CD4-positive, alpha-beta T cell (primary cell): ENCODE data around the gene B3GNT2. TPM values are rescaled to one million over a fixed set of nuclear protein-coding genes. Genes with fewer than 3 reads are reported as not detected.

ENCODE experiments used
- ATAC-seq: fragments of 200-7000 bp; cut with Tn5 transposase; one replicate; pipeline ENCODE4 v1.10.0; 2022; ENCODE audit warnings: mild to moderate bottlenecking; ENCODE audit not compliant: poor library complexity
- CTCF ChIA-PET: fragments of 350-600 bp; sonication (Branson Sonifier 250); formaldehyde crosslinking; loops from one replicate; lab custom pipeline; 2021; ENCODE audit warnings: antibody characterized with exemption, inconsistent platforms; lab: Charles Lee
- POLR2A ChIA-PET: fragments of 350-600 bp; sonication (Branson Sonifier 250); formaldehyde crosslinking; loops from one replicate; lab custom pipeline; 2021; ENCODE audit warnings: antibody characterized with exemption, inconsistent platforms; lab: Charles Lee
- DNase-seq, 14 experiments: peaks; one replicate each; pipeline ENCODE4 v3.0.0-alpha.2; 2013 to 2020; ENCODE audit warnings: mixed read lengths in 2 of 14
- H3K27ac ChIP-seq, 2 donors: one replicate each; pipeline versions ENCODE4 v1.5.1 to v1.7.0; 2013; ENCODE audit warnings: low read length in 2 of 2, low read depth in 1 of 2, mild to moderate bottlenecking in 1 of 2
- H3K27me3 ChIP-seq, 2 experiments: 1 replicate in 1 of 2; 2 replicates in 1 of 2; pipeline versions ENCODE4 v1.6.1 to v1.7.0; 2013; ENCODE audit warnings: low read length in 2 of 2, control low read depth in 1 of 2, mild to moderate bottlenecking in 1 of 2, moderate library complexity in 1 of 2; ENCODE audit not compliant: insufficient read depth in 2 of 2, control insufficient read depth in 1 of 2
- H3K36me3 ChIP-seq: one replicate; pipeline ENCODE4 v1.6.1; 2013; ENCODE audit warnings: low read length, control low read depth; ENCODE audit not compliant: insufficient read depth
- H3K4me1 ChIP-seq: one replicate; pipeline ENCODE4 v1.6.1; 2013; ENCODE audit warnings: low read length, control low read depth; ENCODE audit not compliant: insufficient read depth
- H3K4me3 ChIP-seq: one replicate; pipeline ENCODE4 v1.5.1; 2013; ENCODE audit warnings: mild to moderate bottlenecking, low read length, moderate library complexity
- H3K9me3 ChIP-seq, 2 experiments: 1 replicate in 1 of 2; 2 replicates in 1 of 2; pipeline versions ENCODE4 v1.6.1 to v1.7.0; 2013; ENCODE audit warnings: low read length in 2 of 2, mild to moderate bottlenecking in 2 of 2, control low read depth in 1 of 2, moderate library complexity in 1 of 2; ENCODE audit not compliant: control insufficient read depth in 1 of 2, insufficient read depth in 1 of 2
- H3K27ac Mint-ChIP-seq: one replicate; pipeline ENCODE4 v1.8.0; 2020; ENCODE audit warnings: mixed read lengths
- H3K27me3 Mint-ChIP-seq: one replicate; pipeline ENCODE4 v1.8.0; 2021; ENCODE audit warnings: mixed read lengths
- H3K36me3 Mint-ChIP-seq: one replicate; pipeline ENCODE4 v1.8.0; 2021; ENCODE audit warnings: low read depth, mixed read lengths
- H3K4me1 Mint-ChIP-seq: one replicate; pipeline ENCODE4 v1.8.0; 2021; ENCODE audit warnings: low read depth, mixed read lengths
- H3K4me3 Mint-ChIP-seq: one replicate; pipeline ENCODE4 v1.8.0; 2020; ENCODE audit warnings: mild to moderate bottlenecking, mixed read lengths
- H3K9me3 Mint-ChIP-seq: one replicate; pipeline ENCODE4 v1.8.0; 2020; ENCODE audit warnings: mixed read lengths
- intact Hi-C, 2 experiments: fragments of 100-400 bp; cut with DNase I in 1 of 2; cut with micrococcal nuclease in 1 of 2; formaldehyde crosslinking; loops; one replicate each; pipeline versions ENCODE4 v1.15.1 to v1.9.0; 2023 to 2025; cut with DNase I, micrococcal nuclease
- total RNA-seq, 174 experiments: library from RNA in 2 of 174; stranded (reverse) in 2 of 174; gene quantifications; one replicate each; pipeline ENCODE4 v1.2.3 and lab custom pipeline; 2021 to 2026
- TF ChIP-seq, protein P1 (sequence below): fragments of 200-600 bp; IDR thresholded peaks from one replicate; pipeline ENCODE4 v1.8.0; 2022; ENCODE audit warnings: antibody characterized with exemption, mild to moderate bottlenecking

Gene B3GNT2
- total RNA-seq, 2 experiments from 2014 or later, result 47.7 TPM

DNA sequence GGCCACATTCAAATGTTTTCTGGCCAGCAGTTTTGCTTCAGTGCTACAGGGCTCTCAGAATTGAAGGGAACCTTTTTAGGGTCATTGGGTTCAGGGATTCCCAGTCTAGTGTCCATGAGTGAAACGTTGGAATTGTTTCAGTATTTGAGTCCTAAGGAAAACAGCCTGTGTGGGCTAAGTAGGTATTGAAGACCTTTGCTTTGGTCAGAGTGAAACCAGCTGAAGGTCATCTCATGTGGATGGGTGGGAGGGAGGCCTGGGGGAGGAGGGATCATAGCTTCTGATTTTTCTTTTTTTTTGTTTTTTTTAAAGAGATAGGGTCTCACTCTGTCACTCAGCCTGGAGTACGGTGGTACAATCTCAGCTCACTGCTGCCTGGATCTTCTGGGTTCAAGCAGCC is 20.2 kb downstream of the B3GNT2 start:
- peaks cover 13% of the 10 kb centered on the region for H3K36me3 ChIP-seq
- peaks cover 15 to 20% of the 10 kb centered on the region in 2 experiments for H3K9me3 ChIP-seq
- Mint-ChIP-seq H3K36me3 (peaks cover 70% of the 10 kb centered on the region), H3K4me1 (peaks cover 95% of the 10 kb centered on the region), H3K4me3 (no peak overlapping the region), H3K27ac (peak overlapping the region; percentile 5), H3K9me3 (peaks cover 6% of the 10 kb centered on the region), H3K27me3 (no peaks in the 10 kb centered on the region)
- intact Hi-C loops, result no loop called here
- DNase-seq (no peak), ATAC-seq (no peak)
- no peaks in the 10 kb centered on the region for H3K27me3 ChIP-seq
- no peak overlapping the region for H3K27ac ChIP-seq
- CTCF ChIA-PET, result no interaction called here
- peaks cover 64% of the 10 kb centered on the region for H3K4me1 ChIP-seq
- POLR2A ChIA-PET, result no interaction called here
- H3K4me3 ChIP-seq, result no peak overlapping the region
- TF ChIP-seq, protein P1, sequence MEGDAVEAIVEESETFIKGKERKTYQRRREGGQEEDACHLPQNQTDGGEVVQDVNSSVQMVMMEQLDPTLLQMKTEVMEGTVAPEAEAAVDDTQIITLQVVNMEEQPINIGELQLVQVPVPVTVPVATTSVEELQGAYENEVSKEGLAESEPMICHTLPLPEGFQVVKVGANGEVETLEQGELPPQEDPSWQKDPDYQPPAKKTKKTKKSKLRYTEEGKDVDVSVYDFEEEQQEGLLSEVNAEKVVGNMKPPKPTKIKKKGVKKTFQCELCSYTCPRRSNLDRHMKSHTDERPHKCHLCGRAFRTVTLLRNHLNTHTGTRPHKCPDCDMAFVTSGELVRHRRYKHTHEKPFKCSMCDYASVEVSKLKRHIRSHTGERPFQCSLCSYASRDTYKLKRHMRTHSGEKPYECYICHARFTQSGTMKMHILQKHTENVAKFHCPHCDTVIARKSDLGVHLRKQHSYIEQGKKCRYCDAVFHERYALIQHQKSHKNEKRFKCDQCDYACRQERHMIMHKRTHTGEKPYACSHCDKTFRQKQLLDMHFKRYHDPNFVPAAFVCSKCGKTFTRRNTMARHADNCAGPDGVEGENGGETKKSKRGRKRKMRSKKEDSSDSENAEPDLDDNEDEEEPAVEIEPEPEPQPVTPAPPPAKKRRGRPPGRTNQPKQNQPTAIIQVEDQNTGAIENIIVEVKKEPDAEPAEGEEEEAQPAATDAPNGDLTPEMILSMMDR, result no peak

DNA sequence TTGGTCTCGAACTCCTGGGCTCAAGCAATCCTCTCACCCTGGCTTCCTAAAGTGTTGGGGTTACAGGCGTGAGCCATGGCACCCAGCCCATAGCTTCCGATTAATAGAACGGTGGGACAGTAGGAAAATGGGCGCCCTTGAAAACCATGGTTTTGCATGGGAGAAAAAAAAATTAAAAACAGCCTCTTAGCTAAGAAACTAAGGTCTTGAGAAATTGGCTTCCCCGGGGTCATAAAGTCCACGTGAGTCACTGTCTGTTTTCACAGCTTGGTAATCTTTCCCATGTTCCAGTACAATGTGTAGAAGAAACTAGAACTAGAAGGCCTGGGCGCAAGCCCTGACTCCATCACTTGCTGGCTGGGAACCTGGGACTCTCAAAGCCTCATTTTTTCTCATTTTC is 20.7 kb downstream of the B3GNT2 start:
- peaks cover 96% of the 10 kb centered on the region for H3K4me1 Mint-ChIP-seq
- Histone ChIP-seq H3K4me1 (peaks cover 68% of the 10 kb centered on the region), H3K9me3 (peaks cover 11 to 15% of the 10 kb centered on the region in 2 experiments), H3K27me3 (no peaks in the 10 kb centered on the region), H3K4me3 (no peak overlapping the region), H3K27ac (no peak overlapping the region), H3K36me3 (peaks cover 13% of the 10 kb centered on the region)
- intact Hi-C loops, result no loop called here
- H3K27me3 Mint-ChIP-seq, result no peaks in the 10 kb centered on the region
- DNase-seq, result no peak
- ChIA-PET CTCF (no interaction called here), POLR2A (no interaction called here)
- H3K9me3 Mint-ChIP-seq, result peaks cover 9% of the 10 kb centered on the region
- H3K36me3 Mint-ChIP-seq, result peaks cover 70% of the 10 kb centered on the region
- peak overlapping the region; percentile 49 for H3K27ac Mint-ChIP-seq
- TF ChIP-seq, protein P1, result no peak
- H3K4me3 Mint-ChIP-seq, result no peak overlapping the region
- ATAC-seq, result no peak

DNA sequence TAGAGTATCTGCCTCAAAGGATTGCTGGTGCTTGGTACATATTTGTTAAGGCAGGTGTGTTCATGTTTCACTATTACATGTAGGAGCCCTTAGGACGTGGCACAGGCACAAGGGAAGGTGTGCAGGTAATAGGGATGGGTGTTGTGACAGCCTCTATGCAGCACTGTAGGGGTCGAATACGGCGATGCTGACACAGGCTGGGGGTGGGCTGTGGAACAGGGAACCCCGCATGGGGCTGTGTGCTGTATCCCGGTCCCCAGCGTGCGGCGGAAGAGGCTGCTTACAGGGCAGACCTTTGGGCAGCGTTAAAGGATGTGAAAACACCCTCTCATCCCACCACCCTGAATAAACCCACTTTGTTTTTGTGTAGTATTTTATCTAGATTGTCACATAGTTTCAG is 21.5 kb downstream of the B3GNT2 start:
- CTCF ChIA-PET, result no interaction called here
- POLR2A ChIA-PET, result no interaction called here
- no peak for DNase-seq
- H3K4me1 Mint-ChIP-seq, result peaks cover 97% of the 10 kb centered on the region
- peaks cover 4 to 11% of the 10 kb centered on the region in 2 experiments for H3K9me3 ChIP-seq
- no peak for ATAC-seq
- peaks cover 70% of the 10 kb centered on the region for H3K36me3 Mint-ChIP-seq
- H3K4me1 ChIP-seq, result peaks cover 66% of the 10 kb centered on the region
- peak overlapping the region; percentile 49 for H3K27ac Mint-ChIP-seq
- H3K4me3 ChIP-seq, result no peak overlapping the region
- H3K27me3 ChIP-seq, result no peaks in the 10 kb centered on the region
- intact Hi-C loops, result no loop called here
- no peak overlapping the region for H3K4me3 Mint-ChIP-seq
- H3K36me3 ChIP-seq, result peaks cover 11% of the 10 kb centered on the region
- H3K27ac ChIP-seq, result no peak overlapping the region
- H3K27me3 Mint-ChIP-seq, result no peaks in the 10 kb centered on the region
- H3K9me3 Mint-ChIP-seq, result peaks cover 7% of the 10 kb centered on the region
- TF ChIP-seq, protein P1, result no peak
